ENCODE data around the gene LCN15. TPM values are rescaled to one million over a fixed set of nuclear protein-coding genes. Genes with fewer than 3 reads are reported as not detected.
"Not testable (repeated sequence)": the region's sequence is repeated elsewhere in the genome, so short reads cannot be mapped to it uniquely, and the experiment has no call there.

Gene LCN15
- total RNA-seq, 2 experiments from 2014 or later, result not detected

DNA sequence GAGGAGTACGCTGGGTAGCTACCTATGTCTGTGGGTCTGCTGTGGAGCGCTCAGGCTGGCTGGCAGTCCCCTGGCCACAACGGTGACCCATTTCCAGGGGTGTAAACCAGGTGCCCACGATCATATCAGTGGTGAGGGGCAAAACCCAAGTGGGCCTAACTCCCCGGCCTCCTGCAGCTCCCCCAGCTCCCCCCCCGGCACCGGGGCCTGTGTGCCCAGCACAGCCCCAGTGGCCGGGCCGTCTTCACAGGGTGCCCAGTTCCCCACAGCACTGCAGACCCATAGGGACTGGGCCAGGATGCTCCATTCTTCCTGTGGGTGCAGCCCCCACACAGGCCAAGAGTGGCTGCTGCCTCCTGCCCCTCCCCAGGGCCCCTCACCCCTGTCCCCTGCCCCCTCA lies 5.3 kb downstream of the LCN15 start:
- H3K4me1 Mint-ChIP-seq (ENCODE audit: low read depth), result no peaks in the 10 kb centered on the region
- intact Hi-C loops (cut with micrococcal nuclease), result loop anchor here (10.0 kb wide), 1 partner anchor 54 kb away; no protein-coding TSS in a partner anchor
- H3K27me3 Mint-ChIP-seq, result peaks cover 21% of the 10 kb centered on the region
- DNase-seq, result no peak
- CTCF ChIA-PET, result interaction anchor here (0.7 to 2.9 kb wide), 6 partner anchors 17 to 276 kb away, joined by 3 to 17 read pairs (median 6); no protein-coding TSS in a partner anchor
- H3K36me3 Mint-ChIP-seq, result peaks cover 6% of the 10 kb centered on the region
- H3K27ac Mint-ChIP-seq, result no peak overlapping the region
- POLR2A ChIA-PET, result no interaction called here
- H3K9me3 Mint-ChIP-seq, result peaks cover 12% of the 10 kb centered on the region
- no peak overlapping the region for H3K4me3 Mint-ChIP-seq

DNA sequence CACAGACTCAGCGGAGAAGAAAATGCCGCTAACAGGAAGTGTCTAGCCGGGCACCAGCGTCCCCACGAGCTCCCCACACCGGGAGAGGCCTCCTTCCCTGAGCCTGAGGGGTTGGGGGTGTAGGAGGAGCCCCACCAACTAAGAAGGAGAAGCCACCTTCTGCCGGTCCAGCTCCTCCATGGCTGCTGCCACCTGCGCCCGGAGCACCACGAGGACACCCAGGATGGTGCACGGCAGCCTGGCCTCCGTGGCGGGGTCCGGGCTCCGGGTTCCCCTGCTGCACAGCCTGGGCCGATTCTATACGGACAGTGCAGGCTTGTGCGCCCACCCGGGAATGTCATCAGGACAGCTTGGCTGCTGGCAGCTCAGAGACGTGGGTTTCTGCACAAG lies 6.6 kb downstream of the LCN15 start:
- peaks cover 14% of the 10 kb centered on the region for H3K9me3 Mint-ChIP-seq
- DNase-seq, result no peak
- no peak overlapping the region for H3K27ac Mint-ChIP-seq
- H3K27me3 Mint-ChIP-seq, result peaks cover 18% of the 10 kb centered on the region
- H3K4me1 Mint-ChIP-seq (ENCODE audit: low read depth), result no peaks in the 10 kb centered on the region
- ChIA-PET CTCF (interaction anchor here (0.7 to 2.9 kb wide), 7 partner anchors 11 to 42 kb away, joined by 3 to 17 read pairs (median 5); no protein-coding TSS in a partner anchor), POLR2A (no interaction called here)
- peaks cover 6% of the 10 kb centered on the region for H3K36me3 Mint-ChIP-seq
- intact Hi-C loops (cut with micrococcal nuclease), result loop anchor here (10.0 kb wide), 1 partner anchor 53 kb away; no protein-coding TSS in a partner anchor
- H3K4me3 Mint-ChIP-seq, result no peak overlapping the region

DNA sequence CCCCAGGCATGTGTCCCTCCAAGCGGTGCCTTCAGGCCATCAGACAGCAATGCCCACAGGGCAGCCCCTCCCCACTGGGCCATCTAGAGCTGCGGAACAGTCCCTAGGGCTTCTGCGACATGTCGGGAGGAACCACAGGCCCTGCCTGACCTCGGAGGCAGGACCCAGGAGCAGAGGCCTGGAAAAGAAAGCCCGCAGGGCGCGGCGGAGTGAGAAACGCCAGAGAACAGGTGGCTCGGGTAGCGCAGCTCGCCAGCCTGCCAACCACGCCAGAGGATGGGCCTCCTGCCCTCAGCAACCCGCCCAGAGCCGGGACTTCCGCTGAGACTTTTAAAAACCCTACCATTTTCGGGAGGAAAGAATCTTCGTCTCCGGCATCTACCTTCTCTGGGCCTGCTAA lies 7.0 kb downstream of the LCN15 start:
- CTCF ChIA-PET, result interaction anchor here (0.7 to 2.9 kb wide), 6 partner anchors 12 to 43 kb away, joined by 3 to 17 read pairs (median 4); no protein-coding TSS in a partner anchor
- Mint-ChIP-seq H3K4me3 (no peak overlapping the region), H3K36me3 (peaks cover 10% of the 10 kb centered on the region), H3K9me3 (peaks cover 18% of the 10 kb centered on the region), H3K4me1 (ENCODE audit: low read depth) (no peaks in the 10 kb centered on the region), H3K27ac (no peak overlapping the region), H3K27me3 (peaks cover 19% of the 10 kb centered on the region)
- POLR2A ChIA-PET, result no interaction called here
- DNase-seq, result no peak
- intact Hi-C loops (cut with micrococcal nuclease), result loop anchor here (10.0 kb wide), 1 partner anchor 53 kb away; no protein-coding TSS in a partner anchor

DNA sequence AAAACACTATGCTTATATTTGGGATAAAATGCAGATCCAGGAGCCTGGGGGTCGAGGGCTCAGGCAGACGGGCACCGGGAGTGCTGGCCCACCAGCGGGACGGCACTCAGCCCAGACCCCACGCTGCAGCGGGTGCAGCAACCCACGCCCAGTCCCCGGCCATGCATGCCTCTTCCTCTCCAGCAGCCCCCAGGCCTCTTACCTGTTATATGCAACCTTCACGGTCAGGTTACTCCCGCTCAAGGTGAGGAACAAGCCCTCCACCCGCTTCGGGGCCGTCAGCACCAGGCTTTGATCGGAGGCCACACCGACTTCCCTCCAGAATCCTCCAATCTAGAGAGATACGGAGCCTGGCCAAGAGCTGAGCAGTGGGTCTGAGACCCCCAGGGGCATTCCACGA lies 7.5 kb downstream of the LCN15 start:
- CTCF ChIA-PET, result interaction anchor here (2.9 kb wide), 1 partner anchor 21 kb away, joined by 17 read pairs; no protein-coding TSS in a partner anchor
- intact Hi-C loops (cut with micrococcal nuclease), result loop anchor here (10.0 kb wide), 1 partner anchor 52 kb away; no protein-coding TSS in a partner anchor
- Mint-ChIP-seq H3K27me3 (peaks cover 24% of the 10 kb centered on the region), H3K36me3 (peaks cover 15% of the 10 kb centered on the region), H3K9me3 (peaks cover 23% of the 10 kb centered on the region), H3K4me1 (ENCODE audit: low read depth) (no peaks in the 10 kb centered on the region), H3K4me3 (no peak overlapping the region), H3K27ac (no peak overlapping the region)
- POLR2A ChIA-PET, result no interaction called here
- no peak for DNase-seq

DNA sequence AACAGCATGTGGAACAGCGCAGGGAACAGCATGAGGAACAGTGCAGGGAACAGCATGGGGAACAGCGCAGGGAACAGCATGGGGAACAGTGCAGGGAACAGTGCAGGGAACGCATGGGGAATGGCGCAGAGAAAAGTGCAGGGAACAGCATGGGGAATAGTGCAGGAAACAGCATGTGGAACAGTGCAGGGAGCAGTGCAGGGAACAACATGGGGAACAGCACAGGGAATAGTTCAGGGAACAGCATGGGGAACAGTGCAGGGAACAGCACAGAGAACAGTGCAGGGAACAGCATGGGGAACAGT lies 8.2 kb downstream of the LCN15 start:
- H3K4me3 Mint-ChIP-seq, result no peak overlapping the region
- H3K27ac Mint-ChIP-seq, result no peak overlapping the region
- no peaks in the 10 kb centered on the region for H3K4me1 Mint-ChIP-seq (ENCODE audit: low read depth)
- intact Hi-C loops (cut with micrococcal nuclease), result loop anchor here (10.0 kb wide), 1 partner anchor 51 kb away; no protein-coding TSS in a partner anchor
- H3K36me3 Mint-ChIP-seq, result peaks cover 19% of the 10 kb centered on the region
- ChIA-PET CTCF (no interaction called here), POLR2A (no interaction called here)
- H3K9me3 Mint-ChIP-seq, result peaks cover 31% of the 10 kb centered on the region
- H3K27me3 Mint-ChIP-seq, result peaks cover 24% of the 10 kb centered on the region
- no peak for DNase-seq

DNA sequence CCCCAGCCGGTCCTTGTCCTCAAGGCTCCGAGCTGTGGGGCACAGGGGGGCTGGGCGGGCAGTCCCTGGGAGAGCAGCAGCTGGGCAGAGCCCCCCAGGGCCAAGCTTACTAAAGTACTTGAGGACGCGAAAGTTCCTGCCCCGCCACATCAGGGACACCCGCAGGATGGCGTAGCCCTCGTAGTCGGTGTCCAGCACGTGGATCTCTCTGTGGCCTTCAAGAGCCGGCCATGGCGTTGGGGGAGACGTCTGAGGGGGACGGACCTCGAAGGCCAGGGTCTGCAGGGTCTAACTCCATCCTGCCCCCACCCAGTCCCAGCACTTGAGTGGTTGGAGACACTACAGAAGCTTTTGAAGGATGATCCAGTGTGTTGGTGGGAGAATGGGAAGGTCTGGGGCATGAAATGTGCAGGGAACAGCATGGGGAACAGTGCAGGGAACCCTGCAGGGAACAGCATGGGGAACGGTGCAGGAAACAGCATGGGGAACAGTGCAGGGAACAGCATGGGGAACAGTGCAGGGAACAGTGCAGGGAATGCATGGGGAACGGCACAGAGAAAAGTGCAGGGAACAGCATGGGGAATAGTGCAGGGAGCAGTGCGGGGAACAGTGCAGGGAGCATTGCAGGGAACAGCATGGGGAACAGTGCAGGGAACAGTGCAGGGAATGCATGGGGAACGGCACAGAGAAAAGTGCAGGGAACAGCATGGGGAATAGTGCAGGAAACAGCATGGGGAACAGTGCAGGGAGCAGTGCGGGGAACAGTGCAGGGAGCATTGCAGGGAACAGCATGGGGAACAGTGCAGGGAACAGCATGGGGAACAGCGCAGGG lies 8.8 kb downstream of the LCN15 start:
- H3K4me3 Mint-ChIP-seq; H3K27ac Mint-ChIP-seq; CTCF ChIA-PET; POLR2A ChIA-PET; DNase-seq; H3K4me1 Mint-ChIP-seq (ENCODE audit: low read depth): not testable (repeated sequence)
- Mint-ChIP-seq H3K9me3 (peaks cover 35% of the 10 kb centered on the region), H3K27me3 (peaks cover 22% of the 10 kb centered on the region), H3K36me3 (peaks cover 19% of the 10 kb centered on the region)
- intact Hi-C loops (cut with micrococcal nuclease), result loop anchor here (10.0 kb wide), 1 partner anchor 51 kb away; no protein-coding TSS in a partner anchor

DNA sequence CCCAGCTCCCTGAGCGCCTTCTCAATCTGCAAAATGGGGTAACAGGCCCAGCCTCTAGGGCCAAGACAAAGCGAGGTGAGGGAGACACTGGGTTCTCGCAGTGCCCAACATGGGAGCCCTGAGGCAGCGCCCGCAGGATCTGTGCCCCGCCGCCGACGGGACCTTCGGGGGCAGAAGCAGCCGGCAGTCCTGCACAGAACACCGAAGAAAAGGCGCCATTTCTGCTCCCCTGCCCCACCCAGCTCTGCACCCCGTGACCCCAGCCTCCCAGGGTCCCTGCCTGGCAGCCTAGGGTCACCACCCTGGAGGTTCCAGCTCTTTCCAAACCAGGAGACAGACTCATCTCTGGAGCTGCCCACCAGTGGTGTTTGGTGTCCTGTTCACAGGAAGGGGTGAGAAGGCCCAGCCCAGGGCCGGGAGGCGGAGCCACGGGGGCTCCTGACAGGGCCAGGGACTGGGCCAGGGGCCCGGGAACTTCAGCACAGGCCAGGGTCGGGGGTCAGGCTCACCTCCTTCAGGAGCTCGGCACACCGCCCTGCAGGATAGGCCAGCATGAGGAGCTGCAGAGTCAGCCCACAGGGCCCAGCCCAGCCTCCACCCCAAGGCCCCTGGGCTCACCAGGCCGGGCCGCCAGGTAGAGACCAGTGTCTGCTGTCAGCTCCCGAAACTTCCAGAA lies 9.6 kb downstream of the LCN15 start:
- peaks cover 35% of the 10 kb centered on the region for H3K9me3 Mint-ChIP-seq
- H3K4me1 Mint-ChIP-seq (ENCODE audit: low read depth), result peaks cover 9% of the 10 kb centered on the region
- CTCF ChIA-PET, result interaction anchor here (1.1 kb wide), 1 partner anchor 280 kb away, joined by 3 read pairs; no protein-coding TSS in a partner anchor
- peaks cover 19% of the 10 kb centered on the region for H3K36me3 Mint-ChIP-seq
- H3K4me3 Mint-ChIP-seq, result no peak overlapping the region
- POLR2A ChIA-PET, result no interaction called here
- DNase-seq, result no peak
- intact Hi-C loops (cut with micrococcal nuclease), result loop anchor here (10.0 kb wide), 1 partner anchor 50 kb away; no protein-coding TSS in a partner anchor
- peaks cover 18% of the 10 kb centered on the region for H3K27me3 Mint-ChIP-seq
- H3K27ac Mint-ChIP-seq, result no peak overlapping the region

DNA sequence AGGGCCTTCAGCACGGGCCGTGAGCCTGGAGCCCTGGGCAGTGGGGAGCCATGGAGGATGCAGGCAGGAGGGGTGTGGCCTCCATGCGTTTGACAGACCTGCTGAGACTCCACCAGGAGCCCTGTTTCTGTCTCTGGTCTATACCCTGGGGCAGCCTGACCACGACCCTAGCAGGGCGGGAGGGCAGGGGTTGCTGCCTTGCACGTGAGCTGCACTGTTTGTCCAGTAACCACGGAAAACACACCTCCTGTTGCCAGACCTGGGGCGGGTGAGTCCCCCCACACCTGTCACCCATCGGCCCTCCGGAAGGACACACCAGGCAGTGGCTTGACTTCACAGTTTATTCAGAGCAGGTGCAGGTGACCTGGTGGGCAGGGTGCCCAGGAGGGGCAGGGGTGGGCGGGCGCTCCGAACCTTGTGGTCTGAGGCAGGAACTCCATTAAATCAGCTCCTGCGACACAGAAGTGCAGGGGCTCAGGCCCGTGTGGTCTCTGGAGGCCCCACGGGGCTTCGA lies 10.2 kb downstream of the LCN15 start:
- no peak for DNase-seq
- H3K36me3 Mint-ChIP-seq, result peaks cover 19% of the 10 kb centered on the region
- H3K27ac Mint-ChIP-seq, result no peak overlapping the region
- ChIA-PET POLR2A (no interaction called here), CTCF (interaction anchor here (1.1 kb wide), 1 partner anchor 281 kb away, joined by 3 read pairs; no protein-coding TSS in a partner anchor)
- peaks cover 9% of the 10 kb centered on the region for H3K4me1 Mint-ChIP-seq (ENCODE audit: low read depth)
- H3K4me3 Mint-ChIP-seq, result no peak overlapping the region
- intact Hi-C loops (cut with micrococcal nuclease), result loop anchor here (10.0 kb wide), 1 partner anchor 49 kb away; no protein-coding TSS in a partner anchor
- H3K27me3 Mint-ChIP-seq, result peaks cover 18% of the 10 kb centered on the region
- H3K9me3 Mint-ChIP-seq, result peaks cover 35% of the 10 kb centered on the region

DNA sequence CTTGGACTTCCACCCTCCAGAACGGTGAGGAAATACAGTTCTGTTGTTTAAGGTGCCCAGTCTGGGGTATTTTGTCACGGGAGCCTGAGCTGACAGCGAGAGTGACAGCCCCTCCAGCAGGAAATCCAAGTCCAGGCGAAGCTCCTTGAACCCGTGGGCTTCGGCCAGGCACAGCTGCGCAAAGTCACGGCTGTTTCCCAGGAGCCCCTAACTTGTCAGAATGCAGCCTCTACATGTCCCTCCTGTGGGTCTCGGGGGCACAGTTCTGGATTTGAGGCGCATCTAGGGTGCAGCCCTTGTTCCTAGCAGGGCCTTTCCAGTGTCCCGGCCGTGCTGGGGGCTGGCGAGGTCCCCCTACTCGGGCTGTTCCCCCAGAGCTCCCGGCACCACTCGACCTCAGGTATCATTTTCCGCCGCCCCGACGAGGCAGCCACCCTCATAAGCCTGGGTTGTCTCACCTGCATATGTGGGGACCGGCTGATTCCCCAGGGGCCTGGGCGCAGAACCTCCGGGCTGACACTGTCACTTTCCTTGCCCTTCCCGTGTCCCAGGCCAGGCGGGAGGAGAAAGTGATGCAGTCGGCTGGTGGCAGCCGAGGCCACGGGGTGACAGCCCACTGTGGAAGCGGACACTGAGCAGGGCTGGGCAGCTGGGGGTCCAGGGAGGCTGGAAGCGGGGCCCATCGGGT lies 10.8 kb downstream of the LCN15 start:
- Mint-ChIP-seq H3K27ac (no peak overlapping the region), H3K4me1 (ENCODE audit: low read depth) (peaks cover 9% of the 10 kb centered on the region), H3K27me3 (peaks cover 18% of the 10 kb centered on the region), H3K36me3 (peaks cover 19% of the 10 kb centered on the region), H3K9me3 (peaks cover 35% of the 10 kb centered on the region), H3K4me3 (no peak overlapping the region)
- CTCF ChIA-PET, result interaction anchor here (1.1 kb wide), 1 partner anchor 281 kb away, joined by 3 read pairs; no protein-coding TSS in a partner anchor
- DNase-seq, result no peak
- intact Hi-C loops (cut with micrococcal nuclease), result loop anchor here (10.0 kb wide), 1 partner anchor 49 kb away; no protein-coding TSS in a partner anchor
- POLR2A ChIA-PET, result no interaction called here

DNA sequence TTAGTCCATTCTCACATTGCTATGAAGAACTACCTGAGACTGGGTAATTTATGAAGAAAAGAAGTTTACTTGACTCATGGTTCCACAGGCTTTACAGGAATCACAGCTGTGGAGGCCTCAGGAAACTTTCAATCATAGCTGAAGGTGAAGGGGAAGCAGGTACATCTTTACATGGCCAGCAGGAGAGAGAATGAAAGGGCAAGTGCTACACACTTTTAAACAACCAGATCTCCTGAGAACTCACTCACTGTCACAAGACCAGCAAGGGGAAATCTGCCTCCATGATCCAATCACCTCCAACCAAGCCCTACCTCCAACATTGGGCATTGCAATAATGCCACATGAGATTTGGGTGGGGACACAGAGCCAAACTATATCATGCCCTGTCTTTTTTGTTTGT lies 12.5 kb downstream of the LCN15 start:
- no peak for DNase-seq
- H3K36me3 Mint-ChIP-seq, result peaks cover 19% of the 10 kb centered on the region
- peaks cover 35% of the 10 kb centered on the region for H3K9me3 Mint-ChIP-seq
- POLR2A ChIA-PET, result no interaction called here
- peaks cover 18% of the 10 kb centered on the region for H3K27me3 Mint-ChIP-seq
- H3K4me1 Mint-ChIP-seq (ENCODE audit: low read depth), result peaks cover 9% of the 10 kb centered on the region
- CTCF ChIA-PET, result interaction anchor here (1.6 kb wide), 1 partner anchor 9 kb away, joined by 6 read pairs; no protein-coding TSS in a partner anchor
- H3K4me3 Mint-ChIP-seq, result no peak overlapping the region
- intact Hi-C loops (cut with micrococcal nuclease), result loop anchor here (2.0 to 10.0 kb wide), 2 partner anchors 15 to 47 kb away; no protein-coding TSS in a partner anchor
- no peak overlapping the region for H3K27ac Mint-ChIP-seq

DNA sequence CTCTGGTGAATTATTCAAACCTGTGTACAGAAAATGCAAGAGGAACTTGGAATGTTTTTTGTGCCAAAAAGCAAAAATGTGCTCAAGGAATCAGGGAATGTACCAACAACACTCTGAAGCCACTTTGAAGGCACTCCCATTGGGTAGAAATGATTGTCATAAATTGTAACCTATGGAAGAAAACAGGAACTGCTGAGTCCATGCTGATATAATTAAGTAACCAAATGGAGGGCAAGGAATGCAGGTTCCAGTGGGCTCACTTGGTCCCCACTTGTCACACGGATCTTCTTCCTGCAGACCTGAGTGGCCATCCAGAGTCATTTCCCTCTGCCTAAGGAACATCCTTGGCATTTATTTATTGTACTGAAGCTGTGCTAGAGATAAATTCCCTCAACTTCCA lies 13.1 kb downstream of the LCN15 start:
- Mint-ChIP-seq H3K27me3 (peaks cover 17% of the 10 kb centered on the region), H3K36me3 (peaks cover 19% of the 10 kb centered on the region), H3K4me3 (no peak overlapping the region), H3K9me3 (peaks cover 33% of the 10 kb centered on the region), H3K27ac (no peak overlapping the region), H3K4me1 (ENCODE audit: low read depth) (peaks cover 9% of the 10 kb centered on the region)
- DNase-seq, result no peak
- POLR2A ChIA-PET, result interaction anchor here (1.0 kb wide), 1 partner anchor 23 kb away, joined by 3 read pairs; no protein-coding TSS in a partner anchor
- CTCF ChIA-PET, result interaction anchor here (1.5 to 1.6 kb wide), 2 partner anchors 10 to 15 kb away, joined by 6 to 9 read pairs; no protein-coding TSS in a partner anchor
- intact Hi-C loops (cut with micrococcal nuclease), result loop anchor here (2.0 to 10.0 kb wide), 2 partner anchors 16 to 46 kb away; no protein-coding TSS in a partner anchor
